BJ (cell line): ENCODE data around the gene SMAD9. TPM values are rescaled to one million over a fixed set of nuclear protein-coding genes. Genes with fewer than 3 reads are reported as not detected.
A peak's percentile ranks its signal among the peaks of the same experiment; 100 is the strongest.

Source experiments
- CTCF ChIA-PET: fragments of 350-600 bp; formaldehyde crosslinking; extraction: SDS; loops from one replicate; lab custom pipeline; 2021; ENCODE audit warnings: antibody characterized with exemption, inconsistent platforms; lab: Yijun Ruan, JAX
- POLR2A ChIA-PET: fragments of 300-600 bp; sonication (Branson Sonifier 250); formaldehyde crosslinking; extraction: SDS; loops from one replicate; lab custom pipeline; 2021; ENCODE audit warnings: antibody characterized with exemption; lab: Charles Lee
- DNase-seq: peaks from one replicate; pipeline ENCODE4 v3.0.0-alpha.2; 2011; ENCODE audit warnings: low read depth
- H3K27me3 ChIP-seq: 2 replicates; pipeline ENCODE4 v1.6.0; 2011; ENCODE audit warnings: low read length; ENCODE audit not compliant: control insufficient read depth, insufficient read depth
- H3K36me3 ChIP-seq: 2 replicates; pipeline ENCODE4 v1.5.1; 2011; ENCODE audit warnings: low read length; ENCODE audit not compliant: control insufficient read depth, insufficient read depth
- H3K4me3 ChIP-seq: 2 replicates; pipeline ENCODE4 v1.5.1; 2011; ENCODE audit warnings: low read depth, mild to moderate bottlenecking, control low read depth, low read length
- polyA plus RNA-seq: library from polyadenylated mRNA; depleted of rRNA; stranded (reverse); fragments of >200 nt; gene quantifications from 2 replicates; pipeline ENCODE4 v1.2.3, GENCODE V29; 2011
- TF ChIP-seq, protein P1 (sequence below): IDR thresholded peaks from 2 replicates; pipeline ENCODE4 v1.5.1; 2011; ENCODE audit warnings: low read depth, mild to moderate bottlenecking, control low read depth, inconsistent platforms, low read length, moderate library complexity; ENCODE audit not compliant: insufficient read depth

The SMAD9 gene
- polyA plus RNA-seq, 1 experiment, result 3.0 TPM

DNA sequence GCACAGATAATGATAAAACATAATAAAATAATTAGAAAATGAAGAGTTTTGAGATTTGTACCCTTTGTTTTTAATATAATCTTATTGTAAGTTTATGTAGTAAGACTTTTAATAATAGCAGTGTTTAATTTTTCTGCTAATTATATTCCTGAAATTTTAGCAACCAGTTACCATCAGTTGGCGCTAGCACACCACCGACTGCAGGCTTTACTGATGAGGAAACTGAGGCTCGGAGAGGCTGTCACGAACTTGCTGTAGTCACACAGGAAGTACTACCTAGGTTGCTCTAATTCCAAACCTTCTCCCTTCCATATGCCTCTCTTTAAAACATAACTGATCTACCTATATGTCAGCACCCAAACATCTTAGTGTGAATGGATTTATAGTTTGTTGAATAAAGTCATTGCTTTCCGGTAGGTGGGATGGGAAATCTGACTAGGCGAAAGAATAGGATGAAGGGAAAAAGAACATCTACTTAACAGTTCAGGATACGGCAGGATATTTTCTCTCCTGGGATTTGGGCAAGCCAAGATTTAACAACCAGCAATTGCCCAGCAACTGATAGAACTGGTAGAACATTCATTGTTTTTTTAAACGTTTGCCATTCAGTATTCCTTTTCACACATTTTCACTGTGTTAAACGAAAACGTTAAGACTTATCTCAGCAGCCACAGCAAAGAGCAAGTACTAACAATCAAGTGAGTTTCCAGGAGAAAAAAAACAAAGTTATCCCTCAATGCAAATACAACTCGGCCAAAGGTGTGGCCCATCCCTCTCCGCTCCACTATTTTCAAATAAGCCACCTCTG, 101.8 kb downstream of the SMAD9 start:
- TF ChIP-seq, protein P1, sequence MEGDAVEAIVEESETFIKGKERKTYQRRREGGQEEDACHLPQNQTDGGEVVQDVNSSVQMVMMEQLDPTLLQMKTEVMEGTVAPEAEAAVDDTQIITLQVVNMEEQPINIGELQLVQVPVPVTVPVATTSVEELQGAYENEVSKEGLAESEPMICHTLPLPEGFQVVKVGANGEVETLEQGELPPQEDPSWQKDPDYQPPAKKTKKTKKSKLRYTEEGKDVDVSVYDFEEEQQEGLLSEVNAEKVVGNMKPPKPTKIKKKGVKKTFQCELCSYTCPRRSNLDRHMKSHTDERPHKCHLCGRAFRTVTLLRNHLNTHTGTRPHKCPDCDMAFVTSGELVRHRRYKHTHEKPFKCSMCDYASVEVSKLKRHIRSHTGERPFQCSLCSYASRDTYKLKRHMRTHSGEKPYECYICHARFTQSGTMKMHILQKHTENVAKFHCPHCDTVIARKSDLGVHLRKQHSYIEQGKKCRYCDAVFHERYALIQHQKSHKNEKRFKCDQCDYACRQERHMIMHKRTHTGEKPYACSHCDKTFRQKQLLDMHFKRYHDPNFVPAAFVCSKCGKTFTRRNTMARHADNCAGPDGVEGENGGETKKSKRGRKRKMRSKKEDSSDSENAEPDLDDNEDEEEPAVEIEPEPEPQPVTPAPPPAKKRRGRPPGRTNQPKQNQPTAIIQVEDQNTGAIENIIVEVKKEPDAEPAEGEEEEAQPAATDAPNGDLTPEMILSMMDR, result no peak
- DNase-seq, result no peak
- Histone ChIP-seq H3K4me3 (peak overlapping the region; percentile 92), H3K27me3 (no peaks in the 10 kb centered on the region), H3K36me3 (no peaks in the 10 kb centered on the region)
- CTCF ChIA-PET, result interaction anchor here (0.6 to 2.6 kb wide), 3 partner anchors 12 to 1627 kb away, joined by 3 to 7 read pairs (median 4); no protein-coding TSS in a partner anchor
- POLR2A ChIA-PET, result no interaction called here

DNA sequence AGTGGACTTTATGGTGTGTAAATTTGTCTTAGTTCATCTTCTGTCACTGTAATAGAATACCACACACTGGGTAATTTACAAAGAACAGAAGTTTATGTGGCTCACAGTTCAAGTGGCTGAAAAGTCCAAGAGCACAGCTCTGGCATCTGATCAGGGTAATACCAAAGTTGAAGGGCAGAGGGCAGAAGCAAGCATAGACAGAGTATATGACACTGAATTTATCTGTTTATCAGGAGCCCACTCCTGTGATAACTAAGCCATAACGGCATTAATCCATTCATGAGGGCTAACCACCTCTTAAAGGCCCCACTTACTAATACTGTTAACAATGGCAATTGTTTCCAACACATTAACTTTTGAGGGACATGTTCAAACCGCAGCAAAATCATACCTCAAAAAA, 105.0 kb downstream of the SMAD9 start:
- POLR2A ChIA-PET, result no interaction called here
- DNase-seq, result no peak
- peaks cover 3% of the 10 kb centered on the region for H3K27me3 ChIP-seq
- no peaks in the 10 kb centered on the region for H3K36me3 ChIP-seq
- CTCF ChIA-PET, result interaction anchor here (0.6 to 1.7 kb wide), 2 partner anchors 35 to 191 kb away, joined by 3 read pairs; no protein-coding TSS in a partner anchor
- H3K4me3 ChIP-seq, result no peak overlapping the region
- TF ChIP-seq, protein P1, result peak; percentile 47

DNA sequence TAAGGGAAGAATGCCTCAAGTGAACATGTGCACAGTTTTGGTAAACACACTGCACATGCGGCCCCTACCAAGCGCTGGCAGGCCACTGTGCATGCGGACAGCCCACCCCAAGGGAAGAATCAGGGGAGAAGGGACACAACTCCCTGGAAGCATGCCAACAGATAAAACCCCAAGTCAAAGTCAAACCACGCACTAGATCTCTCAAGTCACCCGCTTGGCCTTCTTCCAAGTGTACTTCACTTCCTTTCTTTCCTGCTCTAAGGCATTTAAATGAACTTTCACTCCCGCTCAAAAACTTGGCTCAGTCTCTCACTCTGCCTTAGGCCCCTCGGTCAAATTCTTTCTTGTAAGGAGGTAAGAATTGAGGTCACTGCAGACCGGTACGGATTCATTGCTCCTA, 105.6 kb downstream of the SMAD9 start:
- TF ChIP-seq, protein P1, result no peak
- H3K4me3 ChIP-seq, result no peak overlapping the region
- H3K27me3 ChIP-seq, result peaks cover 3% of the 10 kb centered on the region
- no peak for DNase-seq
- H3K36me3 ChIP-seq, result no peaks in the 10 kb centered on the region
- ChIA-PET POLR2A (no interaction called here), CTCF (no interaction called here)

DNA sequence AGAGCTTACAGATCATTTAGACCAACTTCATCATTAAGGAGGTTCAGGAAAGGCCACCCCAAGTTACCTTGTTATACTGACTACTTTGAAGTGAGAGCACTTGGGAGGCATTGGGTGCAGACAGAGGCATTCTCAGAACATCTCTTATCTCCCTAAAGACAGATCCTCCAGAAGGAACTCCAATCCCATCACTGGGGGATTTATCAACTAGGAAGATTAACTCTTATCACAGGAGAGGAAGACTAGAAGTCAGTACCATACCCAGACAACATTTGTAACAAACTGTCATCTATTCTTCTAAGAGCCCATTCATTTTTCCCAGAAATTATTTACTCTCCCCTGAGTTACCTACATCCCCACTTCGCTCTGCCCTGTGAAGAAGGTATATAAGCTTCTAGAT, 106.8 kb downstream of the SMAD9 start:
- Histone ChIP-seq H3K27me3 (peaks cover 3% of the 10 kb centered on the region), H3K4me3 (no peak overlapping the region), H3K36me3 (no peaks in the 10 kb centered on the region)
- TF ChIP-seq, protein P1, result no peak
- no peak for DNase-seq
- CTCF ChIA-PET, result interaction anchor here (0.5 kb wide), 1 partner anchor 859 kb away, joined by 3 read pairs; no protein-coding TSS in a partner anchor
- POLR2A ChIA-PET, result no interaction called here

DNA sequence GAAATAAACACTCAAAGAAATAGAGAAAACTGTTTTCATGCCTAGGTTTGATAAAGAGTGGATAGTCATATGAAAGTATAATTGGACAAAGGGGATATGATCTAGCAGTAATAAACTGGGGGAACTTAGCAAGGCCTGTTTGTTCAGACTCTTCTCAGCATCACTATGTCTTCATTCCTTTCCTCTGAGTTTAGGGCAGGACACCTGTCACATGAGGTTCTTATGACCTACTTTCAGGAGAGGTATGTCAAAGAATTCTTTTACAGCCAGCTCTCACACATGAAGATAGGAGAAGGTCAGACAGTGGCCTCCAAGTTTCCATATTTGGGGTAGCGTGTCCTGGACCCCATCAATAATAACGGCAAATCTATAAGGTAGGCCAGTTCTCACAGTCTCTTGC, 112.4 kb downstream of the SMAD9 start:
- no peak overlapping the region for H3K4me3 ChIP-seq
- peaks cover 8% of the 10 kb centered on the region for H3K27me3 ChIP-seq
- POLR2A ChIA-PET, result no interaction called here
- no peaks in the 10 kb centered on the region for H3K36me3 ChIP-seq
- TF ChIP-seq, protein P1, result no peak
- no peak for DNase-seq
- CTCF ChIA-PET, result interaction anchor here (0.6 to 2.0 kb wide), 2 partner anchors 9 to 215 kb away, joined by 3 to 7 read pairs; no protein-coding TSS in a partner anchor
